Body of pancreas (tissue), 4 donors: ENCODE results near the gene DFFB. TPM values are rescaled to one million over a fixed set of nuclear protein-coding genes. Genes with fewer than 3 reads are reported as not detected.

Experiments
- ATAC-seq: fragments of 150-250 bp; one replicate; pipeline ENCODE4 v1.9.1; 2016
- DNase-seq, 4 donors: peaks; one replicate each; pipeline ENCODE4 v3.0.0-alpha.2; 2019
- H3K27ac ChIP-seq, 4 donors: fragments of 200-600 bp; sonication (generic); 1 replicate in 3 of 4; 2 replicates in 1 of 4; pipeline versions ENCODE4 v1.5.1 to v1.6.1; 2016 to 2019; ENCODE audit warnings: mild to moderate bottlenecking in 1 of 4, mixed read lengths in 1 of 4, moderate library complexity in 1 of 4
- H3K27me3 ChIP-seq, 2 donors: fragments of 200-600 bp; sonication (generic); one replicate each; pipeline ENCODE4 v1.6.0; 2016; ENCODE audit warnings: mild to moderate bottlenecking in 1 of 2
- H3K36me3 ChIP-seq, 2 donors: fragments of 200-600 bp; sonication (generic); replicated peaks in 1 of 2; 2 replicates each; pipeline ENCODE4 v1.5.1; 2016; ENCODE audit warnings: low read depth in 2 of 2; ENCODE audit not compliant: insufficient read depth in 1 of 2
- H3K4me1 ChIP-seq: fragments of 200-600 bp; sonication (generic); one replicate; pipeline ENCODE4 v1.6.0; 2016
- H3K4me3 ChIP-seq, 2 donors: fragments of 200-600 bp; sonication (generic); 1 replicate in 1 of 2; 2 replicates in 1 of 2; pipeline ENCODE4 v1.5.1; 2016 to 2019
- H3K9me3 ChIP-seq, 3 donors: fragments of 200-600 bp; sonication (generic); 1 replicate in 2 of 3; 2 replicates in 1 of 3; pipeline ENCODE4 v1.5.1; 2016
- POLR2A ChIP-seq, 3 donors: fragments of 450-650 bp; IDR thresholded peaks; one replicate each; pipeline ENCODE4 v1.6.1; 2016; ENCODE audit warnings: antibody characterized with exemption in 3 of 3, mild to moderate bottlenecking in 2 of 3
- WGBS, 2 donors: methylation state at CpG; one replicate each; pipeline ENCODE4 v1.1.5; 2017; 5-methylcytosine and 5-hydroxymethylcytosine counted together
- intact Hi-C: fragments of 100-400 bp; cut with DNase I; formaldehyde crosslinking; loops from one replicate; pipeline ENCODE4 v1.15.1; 2023
- total RNA-seq, 2 donors: library from RNA; depleted of rRNA; stranded (reverse); fragments of >200 nt; gene quantifications; one replicate each; pipeline ENCODE4 v1.1.0, GENCODE V29; 2016
- TF ChIP-seq, protein P1 (sequence below), 7 experiments: fragments of 450-650 bp in 4 of 7; fragments of 200-600 bp in 3 of 7; sonication (generic) in 3 of 7; IDR thresholded peaks; one replicate each; pipeline ENCODE4 v1.5.1; 2016 to 2019; ENCODE audit warnings: antibody characterized with exemption in 7 of 7

DFFB gene
- total RNA-seq, 2 donors from 2014 or later, result 6.5 to 13.5 TPM

DNA sequence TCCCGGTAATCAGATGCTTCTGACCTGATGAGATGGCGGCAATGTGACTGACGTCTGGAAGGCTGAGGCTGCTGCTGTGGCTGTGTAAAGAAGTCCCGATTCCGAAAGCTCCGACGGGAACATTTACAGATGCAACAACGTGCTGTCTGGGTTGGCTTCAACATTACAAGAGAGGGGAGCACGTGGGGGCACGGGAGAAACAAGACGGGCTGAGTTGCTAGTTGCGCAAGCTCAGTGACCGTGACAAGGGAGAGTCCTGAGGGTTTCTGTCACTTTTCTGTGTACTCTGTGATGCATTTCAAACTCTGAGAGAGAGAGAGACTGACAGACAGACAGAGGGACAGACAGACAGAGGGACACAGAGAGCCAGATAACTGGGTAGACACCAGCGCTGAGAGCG is 35.4 kb upstream of the DFFB start:
- ATAC-seq (no peak), DNase-seq (no peak)
- peaks cover 0 to 28% of the 10 kb centered on the region in 2 donors for H3K36me3 ChIP-seq
- TF ChIP-seq, protein P1, sequence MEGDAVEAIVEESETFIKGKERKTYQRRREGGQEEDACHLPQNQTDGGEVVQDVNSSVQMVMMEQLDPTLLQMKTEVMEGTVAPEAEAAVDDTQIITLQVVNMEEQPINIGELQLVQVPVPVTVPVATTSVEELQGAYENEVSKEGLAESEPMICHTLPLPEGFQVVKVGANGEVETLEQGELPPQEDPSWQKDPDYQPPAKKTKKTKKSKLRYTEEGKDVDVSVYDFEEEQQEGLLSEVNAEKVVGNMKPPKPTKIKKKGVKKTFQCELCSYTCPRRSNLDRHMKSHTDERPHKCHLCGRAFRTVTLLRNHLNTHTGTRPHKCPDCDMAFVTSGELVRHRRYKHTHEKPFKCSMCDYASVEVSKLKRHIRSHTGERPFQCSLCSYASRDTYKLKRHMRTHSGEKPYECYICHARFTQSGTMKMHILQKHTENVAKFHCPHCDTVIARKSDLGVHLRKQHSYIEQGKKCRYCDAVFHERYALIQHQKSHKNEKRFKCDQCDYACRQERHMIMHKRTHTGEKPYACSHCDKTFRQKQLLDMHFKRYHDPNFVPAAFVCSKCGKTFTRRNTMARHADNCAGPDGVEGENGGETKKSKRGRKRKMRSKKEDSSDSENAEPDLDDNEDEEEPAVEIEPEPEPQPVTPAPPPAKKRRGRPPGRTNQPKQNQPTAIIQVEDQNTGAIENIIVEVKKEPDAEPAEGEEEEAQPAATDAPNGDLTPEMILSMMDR (IDR thresholded peaks at IDR 0.05), result no peak
- no peak for TF ChIP-seq POLR2A (IDR thresholded peaks at IDR 0.05)
- intact Hi-C loops, result no loop called here
- whole genome bisulfite sequencing, 2 donors, result 81 to 85% methylated on average over 15 of the region's 15 CpGs
- H3K9me3 ChIP-seq, result no peaks in the 10 kb centered on the region
- no peak overlapping the region for H3K27ac ChIP-seq
- H3K4me3 ChIP-seq, result no peak overlapping the region
- no peaks in the 10 kb centered on the region for H3K27me3 ChIP-seq
- no peaks in the 10 kb centered on the region for H3K4me1 ChIP-seq

DNA sequence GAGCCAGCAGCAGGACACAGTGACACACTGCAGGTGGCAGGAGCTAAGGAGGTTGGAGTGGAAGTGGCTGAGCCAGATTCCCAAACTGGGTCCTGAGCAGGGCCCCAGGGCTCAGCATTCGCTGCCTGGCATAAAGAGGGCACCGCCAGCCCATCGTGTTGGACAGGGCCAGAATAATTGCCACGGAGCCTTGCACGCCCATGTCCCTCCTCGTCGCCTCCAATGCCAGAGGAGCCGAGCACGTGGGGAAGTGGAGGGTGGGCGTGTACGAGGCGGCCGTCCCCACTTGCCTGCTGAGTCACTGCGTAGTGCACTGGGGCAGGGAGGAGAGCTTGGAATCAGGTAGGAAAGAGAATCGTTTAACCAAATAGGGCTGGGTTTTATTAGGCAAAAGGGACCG is 34.9 kb upstream of the DFFB start:
- intact Hi-C loops, result no loop called here
- Histone ChIP-seq H3K27me3 (no peaks in the 10 kb centered on the region), H3K27ac (no peak overlapping the region), H3K4me1 (no peaks in the 10 kb centered on the region), H3K36me3 (peaks cover 0 to 28% of the 10 kb centered on the region in 2 donors), H3K4me3 (no peak overlapping the region), H3K9me3 (no peaks in the 10 kb centered on the region)
- no peak for TF ChIP-seq POLR2A (IDR thresholded peaks at IDR 0.05)
- TF ChIP-seq, protein P1 (IDR thresholded peaks at IDR 0.05), result no peak
- DNase-seq (no peak), ATAC-seq (no peak)
- WGBS, 2 donors, result 74 to 87% methylated on average over 14 to 16 of the region's 16 CpGs

DNA sequence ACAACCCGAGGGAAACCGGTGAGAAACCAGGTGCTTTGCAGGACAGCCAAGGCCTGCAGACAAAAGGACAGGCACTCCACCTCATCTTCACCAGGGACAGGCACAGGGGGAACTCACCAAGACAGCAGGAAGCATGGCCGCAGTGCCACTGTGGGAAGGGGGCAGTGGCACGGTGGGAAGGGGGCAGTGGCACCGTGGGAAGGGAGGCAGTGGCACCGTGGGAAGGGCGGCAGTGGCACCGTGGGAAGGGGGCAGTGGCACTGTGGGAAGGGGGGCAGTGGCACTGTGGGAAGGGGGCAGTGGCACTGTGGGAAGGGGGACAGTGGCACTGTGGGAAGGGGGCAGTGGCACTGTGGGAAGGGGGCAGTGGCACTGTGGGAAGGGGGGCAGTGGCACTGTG is 32.6 kb upstream of the DFFB start:
- no peak for ATAC-seq
- no peak for TF ChIP-seq POLR2A (IDR thresholded peaks at IDR 0.05)
- TF ChIP-seq, protein P1 (IDR thresholded peaks at IDR 0.05), result no peak
- Histone ChIP-seq H3K4me3 (no peak overlapping the region), H3K36me3 (peaks cover 0 to 34% of the 10 kb centered on the region in 2 donors), H3K27me3 (no peaks in the 10 kb centered on the region), H3K9me3 (no peaks in the 10 kb centered on the region), H3K27ac (no peak overlapping the region), H3K4me1 (no peaks in the 10 kb centered on the region)
- intact Hi-C loops, result no loop called here
- DNase-seq, result no peak
- WGBS, 2 donors, result 72 to 85% methylated on average over 3 to 5 of the region's 8 CpGs

DNA sequence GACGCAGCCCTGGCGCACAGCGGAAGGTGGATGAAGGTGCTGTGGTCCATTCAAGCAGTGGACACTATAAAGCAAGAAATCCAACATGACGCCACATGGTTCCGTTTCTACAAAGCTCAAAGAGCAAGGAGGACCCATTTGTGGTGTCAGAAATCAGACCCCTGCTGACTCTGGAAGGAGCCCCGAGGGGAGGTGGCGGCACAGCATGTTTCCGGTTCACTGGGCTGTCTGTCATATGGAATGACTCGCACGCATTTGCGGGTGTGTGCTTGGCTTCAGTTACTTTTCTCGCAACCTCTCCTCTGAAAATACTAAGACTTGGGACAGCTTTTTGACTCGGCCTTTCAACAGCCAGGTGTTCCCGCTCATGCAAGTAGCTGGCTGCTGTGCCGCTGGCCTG is 31.9 kb upstream of the DFFB start:
- intact Hi-C loops, result no loop called here
- ATAC-seq, result no peak
- H3K27ac ChIP-seq, result no peak overlapping the region
- H3K4me1 ChIP-seq, result no peaks in the 10 kb centered on the region
- no peaks in the 10 kb centered on the region for H3K9me3 ChIP-seq
- H3K4me3 ChIP-seq, result no peak overlapping the region
- peaks cover 0 to 29% of the 10 kb centered on the region in 2 donors for H3K36me3 ChIP-seq
- no peak for DNase-seq
- 87 to 92% methylated on average over 14 to 15 of the region's 15 CpGs for WGBS, 2 donors
- no peak for TF ChIP-seq POLR2A (IDR thresholded peaks at IDR 0.05)
- TF ChIP-seq, protein P1 (IDR thresholded peaks at IDR 0.05), result no peak
- no peaks in the 10 kb centered on the region for H3K27me3 ChIP-seq

DNA sequence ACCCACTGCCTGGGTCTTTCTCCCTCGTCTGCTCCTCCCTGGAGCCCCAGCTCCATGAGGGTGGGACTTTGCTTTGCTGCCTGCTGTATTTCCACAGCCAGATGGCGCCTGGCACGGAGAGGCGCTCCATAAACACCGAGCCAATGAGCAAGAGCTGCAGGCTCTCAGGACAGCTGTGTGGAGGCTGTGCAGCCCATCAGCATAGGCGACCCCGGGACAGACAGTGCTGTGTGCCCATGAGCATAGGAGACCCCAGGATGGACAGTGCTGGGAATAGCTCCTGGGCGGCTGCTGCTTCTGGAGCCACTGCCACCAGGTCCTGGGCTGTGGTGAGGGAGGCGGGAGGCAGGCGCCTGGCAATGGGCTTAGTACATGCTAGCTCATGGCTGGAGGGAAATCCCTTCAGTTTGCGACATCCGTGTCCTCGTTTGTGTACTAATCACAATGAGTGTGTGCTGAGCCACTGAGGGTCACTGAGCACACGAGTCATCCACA is 29.4 kb upstream of the DFFB start:
- intact Hi-C loops, result no loop called here
- DNase-seq (no peak), ATAC-seq (no peak)

More for the DNA sequence above, 29.4 kb upstream of the DFFB start:
- Histone ChIP-seq H3K27ac (no peak overlapping the region), H3K9me3 (no peaks in the 10 kb centered on the region), H3K4me1 (no peaks in the 10 kb centered on the region), H3K36me3 (peaks cover 4 to 31% of the 10 kb centered on the region in 2 donors), H3K27me3 (no peaks in the 10 kb centered on the region), H3K4me3 (no peak overlapping the region)
- TF ChIP-seq POLR2A (IDR thresholded peaks at IDR 0.05), result no peak
- TF ChIP-seq, protein P1 (IDR thresholded peaks at IDR 0.05), result no peak
- WGBS, 2 donors, result 93% methylated on average over 5 to 14 of the region's 14 CpGs
